Activated CD8-positive, alpha-beta T cell treated with anti-CD3 and anti-CD28 coated beads for 36 hours (primary cell): ENCODE results near the gene ITGB2. TPM values are rescaled to one million over a fixed set of nuclear protein-coding genes. Genes with fewer than 3 reads are reported as not detected.

ENCODE experiments used
- ATAC-seq: fragments of 200-7000 bp; cut with Tn5 transposase; one replicate; pipeline ENCODE4 v1.10.0; 2021; ENCODE audit warnings: mild to moderate bottlenecking, moderate library complexity
- CTCF ChIA-PET: fragments of 350-600 bp; sonication (Branson Sonifier 250); formaldehyde crosslinking; loops from one replicate; lab custom pipeline; 2021; ENCODE audit warnings: antibody characterized with exemption; lab: Charles Lee
- POLR2A ChIA-PET: fragments of 350-600 bp; sonication (Branson Sonifier 250); formaldehyde crosslinking; loops from one replicate; lab custom pipeline; 2021; ENCODE audit warnings: antibody characterized with exemption; lab: Charles Lee
- DNase-seq: peaks from one replicate; pipeline ENCODE4 v3.0.0-alpha.2; 2020
- H3K27ac Mint-ChIP-seq: one replicate; pipeline ENCODE4 v1.8.0; 2021; ENCODE audit warnings: mild to moderate bottlenecking, mixed read lengths
- H3K27me3 Mint-ChIP-seq: one replicate; pipeline ENCODE4 v1.8.0; 2021; ENCODE audit warnings: mixed read lengths
- H3K36me3 Mint-ChIP-seq: one replicate; pipeline ENCODE4 v1.8.0; 2021; ENCODE audit warnings: low read depth, mixed read lengths
- H3K4me1 Mint-ChIP-seq: one replicate; pipeline ENCODE4 v1.8.0; 2021; ENCODE audit warnings: low read depth, mixed read lengths
- H3K4me3 Mint-ChIP-seq: one replicate; pipeline ENCODE4 v1.8.0; 2021; ENCODE audit warnings: mild to moderate bottlenecking, moderate library complexity, mixed read lengths
- H3K9me3 Mint-ChIP-seq: one replicate; pipeline ENCODE4 v1.8.0; 2021; ENCODE audit warnings: mixed read lengths
- intact Hi-C: fragments of 100-400 bp; cut with micrococcal nuclease; formaldehyde crosslinking; loops from one replicate; pipeline ENCODE4 v1.10.0; 2022
- total RNA-seq, 2 experiments: library from RNA; stranded (reverse); gene quantifications; one replicate each; pipeline ENCODE4 v1.2.3, GENCODE V29; 2021
- TF ChIP-seq, protein P1 (sequence below): fragments of 200-600 bp; IDR thresholded peaks from one replicate; pipeline ENCODE4 v1.8.0; 2022; ENCODE audit warnings: antibody characterized with exemption, mild to moderate bottlenecking

ITGB2 gene
- total RNA-seq, 2 experiments from 2014 or later, result 340 to 343 TPM

DNA sequence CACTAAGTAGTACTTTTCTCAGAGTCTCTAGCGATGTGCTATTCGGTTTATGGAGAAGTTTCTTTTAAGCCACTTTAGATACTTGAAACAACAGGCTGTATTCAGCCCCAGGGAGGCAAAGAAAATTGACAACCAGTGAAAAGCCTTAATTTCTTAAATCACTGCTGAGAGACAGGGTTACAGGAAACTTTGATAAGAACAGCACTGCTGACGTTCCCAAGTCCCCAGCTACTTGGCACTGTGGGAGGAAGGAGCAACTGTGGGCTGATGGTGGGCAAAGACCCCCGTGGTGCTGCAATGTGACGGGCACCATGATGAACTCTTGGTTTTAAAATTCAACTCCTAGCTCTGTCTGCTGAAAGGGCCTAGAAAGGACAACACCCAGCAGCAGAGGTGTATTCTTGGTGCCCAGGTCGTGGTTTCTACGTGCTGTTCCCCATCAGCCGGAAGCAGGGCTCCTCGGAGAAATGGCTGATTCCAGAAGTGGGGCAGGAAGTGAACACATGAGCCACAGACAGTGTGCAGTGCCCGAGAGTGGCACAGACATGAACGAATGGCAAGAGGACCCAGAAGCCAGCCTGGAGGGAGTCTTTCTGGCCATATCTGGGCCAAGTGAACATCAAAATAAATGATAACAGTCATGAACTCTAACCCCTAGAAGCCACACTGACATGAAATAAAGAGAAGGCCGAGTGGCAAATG lies 52.5 kb downstream of the ITGB2 start:
- Mint-ChIP-seq H3K27ac (peak overlapping the region; percentile 91), H3K4me3 (peak overlapping the region; percentile 58), H3K4me1 (peaks cover 77% of the 10 kb centered on the region), H3K9me3 (no peaks in the 10 kb centered on the region), H3K36me3 (peaks cover 33% of the 10 kb centered on the region), H3K27me3 (no peaks in the 10 kb centered on the region)
- POLR2A ChIA-PET, result no interaction called here
- peak; percentile 75 for ATAC-seq
- intact Hi-C loops, result no loop called here
- CTCF ChIA-PET, result interaction anchor here (1.1 kb wide), 1 partner anchor 67 kb away, joined by 3 read pairs; no protein-coding TSS in a partner anchor
- TF ChIP-seq, protein P1, sequence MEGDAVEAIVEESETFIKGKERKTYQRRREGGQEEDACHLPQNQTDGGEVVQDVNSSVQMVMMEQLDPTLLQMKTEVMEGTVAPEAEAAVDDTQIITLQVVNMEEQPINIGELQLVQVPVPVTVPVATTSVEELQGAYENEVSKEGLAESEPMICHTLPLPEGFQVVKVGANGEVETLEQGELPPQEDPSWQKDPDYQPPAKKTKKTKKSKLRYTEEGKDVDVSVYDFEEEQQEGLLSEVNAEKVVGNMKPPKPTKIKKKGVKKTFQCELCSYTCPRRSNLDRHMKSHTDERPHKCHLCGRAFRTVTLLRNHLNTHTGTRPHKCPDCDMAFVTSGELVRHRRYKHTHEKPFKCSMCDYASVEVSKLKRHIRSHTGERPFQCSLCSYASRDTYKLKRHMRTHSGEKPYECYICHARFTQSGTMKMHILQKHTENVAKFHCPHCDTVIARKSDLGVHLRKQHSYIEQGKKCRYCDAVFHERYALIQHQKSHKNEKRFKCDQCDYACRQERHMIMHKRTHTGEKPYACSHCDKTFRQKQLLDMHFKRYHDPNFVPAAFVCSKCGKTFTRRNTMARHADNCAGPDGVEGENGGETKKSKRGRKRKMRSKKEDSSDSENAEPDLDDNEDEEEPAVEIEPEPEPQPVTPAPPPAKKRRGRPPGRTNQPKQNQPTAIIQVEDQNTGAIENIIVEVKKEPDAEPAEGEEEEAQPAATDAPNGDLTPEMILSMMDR, result no peak
- peak; percentile 73 for DNase-seq

DNA sequence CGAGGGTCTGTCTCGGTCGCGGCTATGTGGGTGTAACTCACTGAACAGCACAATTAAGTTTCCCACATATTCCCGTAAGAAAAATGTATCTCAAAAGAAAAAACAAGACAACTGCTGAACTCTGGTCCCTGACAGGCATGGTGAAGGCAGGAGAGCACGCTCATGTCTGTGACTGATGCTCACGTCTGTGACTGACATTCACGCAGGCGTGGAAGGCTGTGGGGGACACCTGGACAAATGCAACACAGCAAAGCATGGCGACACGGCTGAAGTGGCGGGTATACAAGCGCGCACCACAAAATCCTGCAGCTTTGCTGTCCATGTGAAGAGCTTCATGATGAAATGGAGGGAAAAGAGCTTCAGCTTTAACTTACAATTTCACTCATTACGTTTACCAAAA lies 53.2 kb downstream of the ITGB2 start:
- H3K9me3 Mint-ChIP-seq, result no peaks in the 10 kb centered on the region
- TF ChIP-seq, protein P1, result no peak
- CTCF ChIA-PET, result interaction anchor here (1.0 to 1.5 kb wide), 4 partner anchors 66 to 74 kb away, joined by 3 to 6 read pairs (median 4); no protein-coding TSS in a partner anchor

DNA sequence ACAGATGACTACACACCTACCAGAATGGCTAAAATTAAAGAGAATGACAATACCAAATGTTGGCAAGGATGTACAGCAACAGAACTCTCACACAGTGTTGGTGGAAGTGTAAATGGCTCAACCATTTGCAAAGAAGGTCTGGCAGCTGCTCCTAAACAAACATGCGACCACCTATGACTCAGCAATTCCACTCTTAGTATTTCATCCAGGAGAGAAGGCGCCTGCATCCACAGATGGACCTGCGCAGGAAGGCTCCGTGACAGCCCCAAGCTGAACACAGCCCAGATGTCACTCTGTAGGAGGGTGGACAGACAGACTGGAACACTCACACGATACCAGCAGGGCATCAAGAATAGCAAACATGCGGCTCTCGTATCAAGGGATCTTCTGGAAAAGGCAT lies 53.9 kb downstream of the ITGB2 start:
- H3K4me1 Mint-ChIP-seq, result peaks cover 76% of the 10 kb centered on the region
- DNase-seq (no peak), ATAC-seq (no peak)
- H3K9me3 Mint-ChIP-seq, result no peaks in the 10 kb centered on the region
- intact Hi-C loops, result no loop called here
- ChIA-PET POLR2A (interaction anchor here (1.5 kb wide), 1 partner anchor 47 kb away, joined by 3 read pairs; no protein-coding TSS in a partner anchor), CTCF (interaction anchor here (1.0 to 1.5 kb wide), 3 partner anchors 66 to 73 kb away, joined by 3 to 6 read pairs (median 4); no protein-coding TSS in a partner anchor)
- H3K27ac Mint-ChIP-seq, result peak overlapping the region; percentile 91
- H3K36me3 Mint-ChIP-seq, result peaks cover 33% of the 10 kb centered on the region
- H3K4me3 Mint-ChIP-seq, result peak overlapping the region; percentile 2
- TF ChIP-seq, protein P1, result no peak
- H3K27me3 Mint-ChIP-seq, result no peaks in the 10 kb centered on the region

More for the DNA sequence above, 53.2 kb downstream of the ITGB2 start:
- peak overlapping the region; percentile 91 for H3K27ac Mint-ChIP-seq
- peaks cover 33% of the 10 kb centered on the region for H3K36me3 Mint-ChIP-seq
- DNase-seq (no peak), ATAC-seq (no peak)
- H3K4me1 Mint-ChIP-seq, result peaks cover 79% of the 10 kb centered on the region
- POLR2A ChIA-PET, result no interaction called here
- no peaks in the 10 kb centered on the region for H3K27me3 Mint-ChIP-seq
- no peak overlapping the region for H3K4me3 Mint-ChIP-seq
- intact Hi-C loops, result no loop called here

DNA sequence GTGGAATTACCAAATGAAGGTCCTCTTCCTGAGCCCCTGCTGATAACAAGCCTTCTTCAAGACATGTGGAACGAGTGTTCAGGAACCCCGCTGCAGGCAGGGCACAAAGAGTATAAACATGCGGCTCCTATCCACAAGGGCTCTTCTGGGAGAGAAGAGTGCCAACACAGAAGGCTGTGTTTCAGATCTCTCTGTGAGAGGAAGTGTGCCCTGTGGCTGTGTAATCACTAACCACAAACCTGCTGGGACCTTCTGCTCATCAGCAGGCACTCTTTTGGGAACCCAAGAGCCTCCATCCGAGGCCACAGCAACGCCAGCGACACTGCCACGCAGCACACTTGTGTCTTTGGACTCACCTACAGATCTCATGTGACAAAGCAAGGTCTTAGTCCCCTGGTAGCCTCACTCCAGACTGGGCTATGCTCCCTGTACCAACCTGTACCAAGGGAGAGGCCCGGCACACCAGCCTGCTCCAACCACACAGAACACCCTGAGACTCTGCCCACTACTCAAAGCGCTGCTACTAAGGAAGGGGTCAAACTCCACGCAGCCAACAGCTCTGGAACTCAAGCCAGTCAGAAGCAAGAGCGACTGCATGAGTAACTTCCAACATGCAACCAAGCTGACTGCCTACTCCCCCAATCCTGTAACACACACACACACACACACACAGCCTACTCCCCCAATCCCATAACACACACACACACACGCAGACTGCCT lies 55.0 kb downstream of the ITGB2 start:
- Mint-ChIP-seq H3K27me3 (no peaks in the 10 kb centered on the region), H3K4me3 (peak overlapping the region; percentile 31), H3K9me3 (no peaks in the 10 kb centered on the region), H3K27ac (peak overlapping the region; percentile 91), H3K36me3 (peaks cover 36% of the 10 kb centered on the region), H3K4me1 (peaks cover 71% of the 10 kb centered on the region)
- ChIA-PET CTCF (interaction anchor here (0.6 to 1.5 kb wide), 2 partner anchors 72 kb away, joined by 3 to 6 read pairs; no protein-coding TSS in a partner anchor), POLR2A (interaction anchor here (1.5 kb wide), 1 partner anchor 46 kb away, joined by 3 read pairs; no protein-coding TSS in a partner anchor)
- intact Hi-C loops, result no loop called here
- ATAC-seq (peak; percentile 59), DNase-seq (peak; percentile 56)
- TF ChIP-seq, protein P1, result no peak
